Transverse colon (tissue), 4 donors: Measurements from ENCODE around the gene ADPRHL1.

Source experiments
- EP300 ChIP-seq: sonication (generic); formaldehyde crosslinking; IDR thresholded peaks from one replicate; pipeline ENCODE4 v1.6.1; 2017; ENCODE audit warnings: antibody characterized with exemption, low read depth
- POLR2A ChIP-seq: fragments of 450-650 bp; IDR thresholded peaks from one replicate; pipeline ENCODE4 v1.6.1; 2016; ENCODE audit warnings: antibody characterized with exemption, mild to moderate bottlenecking, moderate library complexity
- POLR2AphosphoS5 ChIP-seq, 3 donors: sonication (generic); formaldehyde crosslinking; IDR thresholded peaks; one replicate each; pipeline ENCODE4 v1.6.1; 2016; ENCODE audit warnings: antibody characterized with exemption in 3 of 3
- TF ChIP-seq, protein P1 (sequence below), 5 experiments: fragments of 200-600 bp in 3 of 5; fragments of 450-650 bp in 2 of 5; sonication (generic) in 3 of 5; IDR thresholded peaks; 1 replicate in 2 of 5; 2 replicates in 3 of 5; pipeline ENCODE4 v1.5.1; 2016 to 2017; ENCODE audit warnings: antibody characterized with exemption in 5 of 5, inconsistent platforms in 3 of 5, mild to moderate bottlenecking in 2 of 5, moderate library complexity in 1 of 5

DNA sequence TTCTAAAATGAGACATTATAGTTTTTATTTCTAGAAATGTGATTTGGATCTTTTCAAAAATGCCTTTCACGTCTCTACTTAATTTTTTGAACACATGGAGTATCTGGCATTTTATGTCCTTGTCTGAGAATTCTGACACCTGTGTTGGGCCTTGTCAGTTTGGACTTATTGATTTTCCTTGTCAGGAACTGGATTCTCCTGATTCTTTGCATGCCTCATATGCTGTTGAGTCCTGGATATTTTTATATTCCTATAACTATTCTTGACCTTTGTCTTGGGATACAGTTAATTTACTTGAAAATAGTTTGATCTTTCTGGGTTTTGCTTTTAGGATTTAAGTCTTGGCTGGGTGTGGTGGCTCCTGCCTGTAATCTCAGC, 10.3 kb downstream of the ADPRHL1 start:
- TF ChIP-seq, protein P1, sequence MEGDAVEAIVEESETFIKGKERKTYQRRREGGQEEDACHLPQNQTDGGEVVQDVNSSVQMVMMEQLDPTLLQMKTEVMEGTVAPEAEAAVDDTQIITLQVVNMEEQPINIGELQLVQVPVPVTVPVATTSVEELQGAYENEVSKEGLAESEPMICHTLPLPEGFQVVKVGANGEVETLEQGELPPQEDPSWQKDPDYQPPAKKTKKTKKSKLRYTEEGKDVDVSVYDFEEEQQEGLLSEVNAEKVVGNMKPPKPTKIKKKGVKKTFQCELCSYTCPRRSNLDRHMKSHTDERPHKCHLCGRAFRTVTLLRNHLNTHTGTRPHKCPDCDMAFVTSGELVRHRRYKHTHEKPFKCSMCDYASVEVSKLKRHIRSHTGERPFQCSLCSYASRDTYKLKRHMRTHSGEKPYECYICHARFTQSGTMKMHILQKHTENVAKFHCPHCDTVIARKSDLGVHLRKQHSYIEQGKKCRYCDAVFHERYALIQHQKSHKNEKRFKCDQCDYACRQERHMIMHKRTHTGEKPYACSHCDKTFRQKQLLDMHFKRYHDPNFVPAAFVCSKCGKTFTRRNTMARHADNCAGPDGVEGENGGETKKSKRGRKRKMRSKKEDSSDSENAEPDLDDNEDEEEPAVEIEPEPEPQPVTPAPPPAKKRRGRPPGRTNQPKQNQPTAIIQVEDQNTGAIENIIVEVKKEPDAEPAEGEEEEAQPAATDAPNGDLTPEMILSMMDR (IDR thresholded peaks at IDR 0.05): no peak
- no peak for TF ChIP-seq POLR2AphosphoS5 (IDR thresholded peaks at IDR 0.05)
- no peak for TF ChIP-seq POLR2A
- no peak for TF ChIP-seq EP300
